ENCODE data around the gene TSPAN11.
"Not testable (repeated sequence)": the region's sequence is repeated elsewhere in the genome, so short reads cannot be mapped to it uniquely, and the experiment has no call there.

TSPAN11 gene

GRCh38 chr12:30882706-30883105, 43.8 kb upstream of the TSPAN11 start:
- TF ChIP-seq CTCF (IDR thresholded peaks at IDR 0.05; ENCODE audit: control extremely low read depth, extremely low read depth, low read depth, missing control alignments), result no peak
- CTCF ChIA-PET, result interaction anchor here (0.7 to 5.7 kb wide), 8 partner anchors 9 to 389 kb away, joined by 3 to 25 read pairs (median 4); no protein-coding TSS in a partner anchor
- DNase-seq (ENCODE audit: extremely low spot score), result no peak
- POLR2A ChIA-PET, result no interaction called here

- no peak for TF ChIP-seq CTCF (IDR thresholded peaks at IDR 0.05; ENCODE audit: control extremely low read depth, extremely low read depth, low read depth, missing control alignments)
- no peak for DNase-seq (ENCODE audit: extremely low spot score)
- POLR2A ChIA-PET, result no interaction called here
- CTCF ChIA-PET, result interaction anchor here (1.3 to 5.7 kb wide), 3 partner anchors 10 to 1365 kb away, joined by 3 to 25 read pairs (median 9); no protein-coding TSS in a partner anchor
Measured at GRCh38 chr12:30884799-30885198, 41.7 kb upstream of the TSPAN11 start.

- ChIA-PET CTCF (interaction anchor here (1.3 to 5.7 kb wide), 3 partner anchors 9 to 1366 kb away, joined by 3 to 25 read pairs (median 9); no protein-coding TSS in a partner anchor), POLR2A (no interaction called here)
- no peak for TF ChIP-seq CTCF (IDR thresholded peaks at IDR 0.05; ENCODE audit: control extremely low read depth, extremely low read depth, low read depth, missing control alignments)
- DNase-seq (ENCODE audit: extremely low spot score), result no peak
Measured at GRCh38 chr12:30885321-30885720, 41.2 kb upstream of the TSPAN11 start.

GRCh38 chr12:30887226-30887625, 39.3 kb upstream of the TSPAN11 start:
- POLR2A ChIA-PET, result no interaction called here

GRCh38 chr12:30888241-30888640, 38.3 kb upstream of the TSPAN11 start:
- DNase-seq (ENCODE audit: extremely low spot score), result no peak
- POLR2A ChIA-PET, result no interaction called here
- no peak for TF ChIP-seq CTCF (IDR thresholded peaks at IDR 0.05; ENCODE audit: control extremely low read depth, extremely low read depth, low read depth, missing control alignments)
- CTCF ChIA-PET, result no interaction called here

More at GRCh38 chr12:30887226-30887625, 39.3 kb upstream of the TSPAN11 start:
- CTCF ChIA-PET, result no interaction called here
- no peak for TF ChIP-seq CTCF (IDR thresholded peaks at IDR 0.05; ENCODE audit: control extremely low read depth, extremely low read depth, low read depth, missing control alignments)
- no peak for DNase-seq (ENCODE audit: extremely low spot score)

- DNase-seq (ENCODE audit: extremely low spot score); POLR2A ChIA-PET: not testable (repeated sequence)
- CTCF ChIA-PET, result interaction anchor here (1.7 to 2.1 kb wide), 2 partner anchors 9 to 19 kb away, joined by 4 to 9 read pairs; no protein-coding TSS in a partner anchor
Measured at GRCh38 chr12:30894531-30894930, 32.0 kb upstream of the TSPAN11 start.

GRCh38 chr12:30896461-30896860, 30.1 kb upstream of the TSPAN11 start:
- no peak for DNase-seq (ENCODE audit: extremely low spot score)
- TF ChIP-seq CTCF (IDR thresholded peaks at IDR 0.05; ENCODE audit: control extremely low read depth, extremely low read depth, low read depth, missing control alignments), result no peak
- POLR2A ChIA-PET, result no interaction called here
- CTCF ChIA-PET, result no interaction called here
